ENCODE data around the gene EDARADD.

DNA sequence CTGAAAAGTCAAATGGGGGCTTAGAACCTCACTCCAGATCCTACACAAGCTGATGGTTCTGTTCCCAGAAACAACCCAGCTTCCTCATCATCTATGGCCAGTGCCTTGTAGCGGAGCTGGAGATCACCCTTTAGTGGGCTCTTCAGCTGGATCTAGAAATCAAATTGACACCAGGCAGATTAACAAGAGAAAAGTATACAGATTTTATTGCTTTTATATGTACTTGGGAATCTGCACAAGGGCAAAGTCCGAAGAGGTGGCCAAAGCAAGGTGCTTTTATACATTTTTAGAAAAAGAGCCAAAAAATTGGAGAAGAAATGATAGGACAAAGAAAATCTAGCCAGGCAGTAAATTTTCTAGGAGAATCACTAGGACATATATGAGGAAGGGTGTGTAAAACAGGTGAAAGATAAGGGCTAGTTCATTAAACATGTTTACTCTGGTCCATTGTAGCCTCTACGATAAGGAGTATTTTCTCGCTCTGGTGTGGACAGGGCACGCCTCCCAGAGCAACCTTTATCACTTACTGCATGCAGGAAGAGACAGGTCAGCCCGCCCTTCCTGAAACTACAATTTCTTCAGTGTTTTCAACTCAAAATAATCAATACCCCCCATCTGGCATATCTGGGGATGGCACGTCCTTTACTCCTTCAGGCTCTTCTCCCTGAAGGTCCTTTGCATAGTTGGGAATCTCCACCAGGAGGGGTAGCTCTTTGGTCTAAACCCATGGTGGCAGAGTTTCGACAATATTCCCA is 115.7 kb downstream of the EDARADD start:
- no peak for TF ChIP-seq POLR2A (IDR thresholded peaks at IDR 0.05; ENCODE audit: low read depth, low read length)
- TF ChIP-seq POLR2AphosphoS5 (IDR thresholded peaks at IDR 0.05; ENCODE audit: low read depth, low read length): no peak
- no peak for TF ChIP-seq TAF1 (IDR thresholded peaks at IDR 0.05; ENCODE audit: borderline replicate concordance, low read depth, low read length)

All from GM12892 (cell line).